GM12878 (cell line): Measurements from ENCODE around the gene SHOC2. TPM values are rescaled to one million over a fixed set of nuclear protein-coding genes. Genes with fewer than 3 reads are reported as not detected.

Source experiments
- ATAC-seq: fragments of 200-7000 bp; cut with Tn5 transposase; 3 replicates; pipeline ENCODE4 v1.9.1; 2020; ENCODE audit warnings: mild to moderate bottlenecking, moderate library complexity
- BruUV-seq: library from RNA; stranded (reverse); fragments of 400-500 nt; replicated peaks from 2 replicates; lab custom pipeline; 2021; lab: Mats Ljungman, UMichigan
- CTCF ChIA-PET: fragments of 300-600 bp; sonication (Branson Sonifier 250); formaldehyde crosslinking; extraction: SDS; loops from one replicate; lab custom pipeline; 2021; ENCODE audit warnings: inconsistent platforms; lab: Yijun Ruan, JAX
- POLR2A ChIA-PET: fragments of 350-600 bp; formaldehyde crosslinking; extraction: SDS; loops from one replicate; lab custom pipeline; 2021; ENCODE audit warnings: inconsistent platforms; lab: Charles Lee
- RAD21 ChIA-PET: fragments of 300-600 bp; sonication (Branson Sonifier 250); formaldehyde crosslinking; loops from one replicate; lab custom pipeline; 2023; ENCODE audit warnings: antibody characterized with exemption; ENCODE audit not compliant: unreplicated experiment; lab: Charles Lee
- SMC1A ChIA-PET: fragments of 300-600 bp; sonication (Branson Sonifier 250); formaldehyde crosslinking; loops from one replicate; lab custom pipeline; 2023; ENCODE audit not compliant: unreplicated experiment, uncharacterized antibody; lab: Charles Lee
- DNase-seq: peaks from one replicate; pipeline ENCODE4 v3.0.0-alpha.2; 2011; ENCODE audit warnings: low read depth, low spot score
- FAIRE-seq: peaks from 3 replicates; lab custom pipeline; 2011; peaks lifted over from hg19 to GRCh38; lab: Jason Lieb, UNC
- H2AFZ ChIP-seq: 2 replicates; pipeline ENCODE4 v1.6.0; 2011; ENCODE audit warnings: low read depth, low read length, control low read depth; ENCODE audit not compliant: control insufficient read depth
- H3K27ac ChIP-seq: 2 replicates; pipeline ENCODE4 v1.5.1; 2011; ENCODE audit warnings: control low read depth; ENCODE audit not compliant: control insufficient read depth, insufficient read depth
- H3K27me3 ChIP-seq, 2 experiments: replicated peaks in 1 of 2; 2 replicates each; pipeline versions ENCODE4 v1.6.0 to v1.6.1; 2011; ENCODE audit warnings: low read length in 1 of 2; ENCODE audit not compliant: control insufficient read depth in 2 of 2, insufficient read depth in 2 of 2
- H3K36me3 ChIP-seq, 2 experiments: 2 replicates each; pipeline ENCODE4 v1.5.1; 2011; ENCODE audit warnings: low read length in 1 of 2; ENCODE audit not compliant: control insufficient read depth in 2 of 2, insufficient read depth in 2 of 2
- H3K4me1 ChIP-seq: 2 replicates; pipeline ENCODE4 v1.6.1; 2011; ENCODE audit warnings: mild to moderate bottlenecking, low read length, moderate library complexity, mixed read lengths; ENCODE audit not compliant: control insufficient read depth, insufficient read depth
- H3K4me2 ChIP-seq: 2 replicates; pipeline ENCODE4 v1.6.0; 2011; ENCODE audit warnings: control low read depth; ENCODE audit not compliant: control insufficient read depth, insufficient read depth
- H3K4me3 ChIP-seq: fragments of 200-600 bp; sonication (generic); 2 replicates; pipeline ENCODE4 v1.5.1; 2016
- H3K79me2 ChIP-seq: 2 replicates; pipeline ENCODE4 v1.6.0; 2011; ENCODE audit warnings: low read length; ENCODE audit not compliant: control insufficient read depth, insufficient read depth
- H3K9ac ChIP-seq: 2 replicates; pipeline ENCODE4 v1.8.0; 2011; ENCODE audit warnings: low read length, control low read depth, mixed read lengths; ENCODE audit not compliant: control insufficient read depth, insufficient read depth
- H3K9me3 ChIP-seq: replicated peaks from 3 replicates; pipeline ENCODE4 v1.5.1; 2011; ENCODE audit warnings: mild to moderate bottlenecking, low read length; ENCODE audit not compliant: control insufficient read depth, insufficient read depth
- H4K20me1 ChIP-seq: 2 replicates; pipeline ENCODE4 v1.6.0; 2011; ENCODE audit not compliant: control insufficient read depth, insufficient read depth
- BACH1 ChIP-seq: fragments of 450-650 bp; IDR thresholded peaks from 2 replicates; pipeline ENCODE4 v1.6.1; 2017; ENCODE audit warnings: mild to moderate bottlenecking, borderline replicate concordance
- EZH2 ChIP-seq: IDR thresholded peaks from 2 replicates; pipeline ENCODE4 v1.6.1; 2012; ENCODE audit warnings: low read depth, mild to moderate bottlenecking, control low read depth, inconsistent platforms, low read length, borderline replicate concordance; ENCODE audit not compliant: control insufficient read depth
- HDGF ChIP-seq: fragments of 450-650 bp; IDR thresholded peaks from 2 replicates; pipeline ENCODE4 v1.6.1; 2016; ENCODE audit warnings: antibody characterized with exemption
- MXI1 ChIP-seq: fragments of 150-350 bp; IDR thresholded peaks from 2 replicates; pipeline ENCODE4 v1.6.1; 2011; ENCODE audit warnings: low read depth, mild to moderate bottlenecking, inconsistent platforms, low read length, improper control_type of control experiment
- NFXL1 ChIP-seq: fragments of 450-650 bp; IDR thresholded peaks from 2 replicates; pipeline ENCODE4 v1.6.1; 2017; ENCODE audit warnings: antibody characterized with exemption, mild to moderate bottlenecking, borderline replicate concordance
- POU2F2 ChIP-seq: IDR thresholded peaks from 3 replicates; pipeline ENCODE4 v1.6.1; 2011; ENCODE audit warnings: low read depth, mild to moderate bottlenecking, low read length, borderline replicate concordance
- SREBF2 ChIP-seq: IDR thresholded peaks from 2 replicates; pipeline ENCODE4 v1.6.1; 2012; ENCODE audit warnings: mild to moderate bottlenecking, low read length
- TARDBP ChIP-seq: IDR thresholded peaks from 2 replicates; pipeline ENCODE4 v1.6.1; 2016; ENCODE audit warnings: borderline replicate concordance
- ZNF622 ChIP-seq: fragments of 450-650 bp; IDR thresholded peaks from 2 replicates; pipeline ENCODE4 v1.6.1; 2017; ENCODE audit warnings: mild to moderate bottlenecking, inconsistent platforms
- whole genome bisulfite sequencing: methylation state at CpG from one replicate; pipeline ENCODE4 v1.1.6; 2016; ENCODE audit warnings: low lambda C conversion rate; ENCODE audit not compliant: insufficient replicate concordance, insufficient coverage; ENCODE audit errors: missing lambda C conversion rate; 5-methylcytosine and 5-hydroxymethylcytosine counted together
- in situ Hi-C: fragments of 300-500 bp; cut with MboI; formaldehyde crosslinking; loops from 9 replicates; pipeline ENCODE4 v1.14.3; 2018; ENCODE audit warnings: mixed read lengths
- intact Hi-C: fragments of 100-400 bp; cut with micrococcal nuclease; formaldehyde crosslinking; loops from one replicate; pipeline ENCODE4 v1.14.2; 2022; ENCODE audit not compliant: unreplicated experiment
- polyA plus RNA-seq, 11 experiments: library from polyadenylated mRNA; depleted of rRNA in 4 of 11; unstranded in 6 of 11; stranded (reverse) in 5 of 11; fragments of >200 nt; fragmentation: Nextera tagmentation in 4 of 11; fragmentation: Illumina TruSeq in 1 of 11; extraction: Ambion mirVana in 4 of 11; extraction: Trizol in 1 of 11; gene quantifications; 1 replicate in 1 of 11; 2 replicates in 10 of 11; pipeline versions ENCODE4 v1.2.1 to v1.2.3, GENCODE V29; 2011 to 2016; ENCODE audit warnings: inconsistent platforms in 2 of 11, missing spikeins in 2 of 11, low read depth in 1 of 11
- total RNA-seq, 4 experiments: library from RNA; depleted of rRNA in 3 of 4; stranded (reverse); fragments of >200 nt in 3 of 4; fragmentation: Illumina TruSeq in 1 of 4; extraction: Trizol in 1 of 4; gene quantifications; 2 replicates each; pipeline versions ENCODE4 v1.2.1 to v1.2.3, GENCODE V29; 2013 to 2021
- TF ChIP-seq, protein P1 (sequence below): IDR thresholded peaks from 2 replicates; pipeline ENCODE4 v1.6.1; 2011; ENCODE audit warnings: borderline replicate concordance, low read depth, mild to moderate bottlenecking, moderate library complexity, low read length; ENCODE audit not compliant: insufficient read depth, poor library complexity, severe bottlenecking
- TF ChIP-seq, protein P2 (sequence below): fragments of 450-650 bp; IDR thresholded peaks from 2 replicates; pipeline ENCODE4 v1.6.1; 2016; ENCODE audit warnings: mild to moderate bottlenecking
- TF ChIP-seq, protein P3 (sequence below): fragments of 150-350 bp; IDR thresholded peaks from 2 replicates; pipeline ENCODE4 v1.6.1; 2014; ENCODE audit warnings: mild to moderate bottlenecking, low read depth, low read length

The SHOC2 gene
- total and polyA plus RNA-seq, 10 of the 15 experiments (the other 5 are each of a cell fraction or from before 2014, with no cell fraction given) = 24.8 to 65.3 (median 42.6) TPM

DNA sequence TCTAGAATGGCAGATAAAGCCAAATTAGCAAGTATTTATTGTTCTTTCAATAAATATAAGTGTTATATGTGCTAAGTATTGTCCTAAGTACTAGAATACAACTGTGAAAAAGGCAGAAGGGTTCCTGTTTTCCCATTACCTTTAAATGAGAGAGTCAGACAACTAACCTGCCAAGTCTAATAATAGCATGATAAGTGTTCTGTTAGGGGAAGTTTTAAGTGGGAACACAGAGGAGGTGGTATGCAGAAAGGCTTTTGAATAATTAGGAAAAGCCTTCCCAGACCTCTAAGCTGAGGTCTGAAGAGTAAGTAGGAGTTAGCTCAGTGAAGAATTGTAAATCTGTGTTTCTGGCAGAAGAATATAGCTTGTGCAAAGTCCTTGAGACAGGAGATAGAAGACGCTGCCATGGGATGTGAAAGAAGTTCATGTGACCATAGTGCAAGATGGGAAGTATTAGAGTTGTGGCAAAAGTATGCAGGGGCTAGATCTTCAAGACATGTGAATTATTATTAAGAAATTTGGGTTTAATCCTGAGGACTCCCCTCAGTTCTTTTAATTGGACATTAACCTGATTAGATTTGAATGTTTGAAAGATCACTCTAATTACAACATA, 12.5 kb downstream of the SHOC2 start (continued):
- TF ChIP-seq BACH1 (no peak), EZH2 (no peak), SREBF2 (no peak), ZNF622 (no peak), POU2F2 (no peak)
- TF ChIP-seq, protein P1, sequence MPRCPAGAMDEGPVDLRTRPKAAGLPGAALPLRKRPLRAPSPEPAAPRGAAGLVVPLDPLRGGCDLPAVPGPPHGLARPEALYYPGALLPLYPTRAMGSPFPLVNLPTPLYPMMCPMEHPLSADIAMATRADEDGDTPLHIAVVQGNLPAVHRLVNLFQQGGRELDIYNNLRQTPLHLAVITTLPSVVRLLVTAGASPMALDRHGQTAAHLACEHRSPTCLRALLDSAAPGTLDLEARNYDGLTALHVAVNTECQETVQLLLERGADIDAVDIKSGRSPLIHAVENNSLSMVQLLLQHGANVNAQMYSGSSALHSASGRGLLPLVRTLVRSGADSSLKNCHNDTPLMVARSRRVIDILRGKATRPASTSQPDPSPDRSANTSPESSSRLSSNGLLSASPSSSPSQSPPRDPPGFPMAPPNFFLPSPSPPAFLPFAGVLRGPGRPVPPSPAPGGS = no peak

DNA sequence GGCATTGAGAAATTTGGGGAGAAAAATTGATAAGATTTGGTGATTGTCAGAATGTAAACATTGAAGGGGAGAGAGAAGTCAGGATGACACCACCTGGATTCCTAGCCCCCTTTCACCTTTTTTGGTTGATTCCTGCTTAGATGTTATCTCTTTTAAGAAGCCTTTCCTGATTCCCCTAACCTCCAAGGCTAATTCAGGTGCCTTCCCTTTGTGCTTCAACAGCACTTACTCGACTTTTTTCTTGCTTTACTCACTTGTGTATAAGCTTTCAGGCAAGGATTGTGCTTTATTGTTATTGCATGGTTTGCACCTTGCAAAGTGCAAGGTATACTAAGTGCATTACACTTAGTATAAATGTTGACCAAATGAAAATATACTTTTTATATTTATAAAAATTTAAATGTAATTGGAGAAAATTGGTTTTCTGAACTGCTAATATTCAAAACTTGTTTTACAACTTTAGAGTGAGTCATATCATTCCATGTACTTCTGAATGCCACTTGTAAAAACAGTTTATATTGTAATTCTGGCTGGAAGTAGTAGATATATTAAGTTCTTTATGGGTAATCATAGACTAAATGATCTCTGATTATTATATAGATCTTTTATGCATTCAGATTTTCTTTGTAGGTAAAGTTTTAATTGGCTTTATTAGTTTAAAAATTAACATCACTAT, 13.2 kb downstream of the SHOC2 start:
- no peak overlapping the region for H3K27ac ChIP-seq
- RAD21 ChIA-PET = interaction anchor here (1.0 to 1.8 kb wide), 2 partner anchors 13 to 14 kb away, joined by 3 to 7 read pairs; partner anchors contain the start of genes BBIP1 and SHOC2
- H3K9me3 ChIP-seq = peaks cover 4% of the 10 kb centered on the region; the same call in 2 of the 3 replicates
- intact Hi-C loops (no loop called here), in situ Hi-C loops (no loop called here)
- SMC1A ChIA-PET = interaction anchor here (0.8 to 1.2 kb wide), 4 partner anchors 8 to 36 kb away, joined by 3 read pairs; no protein-coding TSS in a partner anchor
- DNase-seq = no peak
- no peaks in the 10 kb centered on the region for H3K27me3 ChIP-seq
- H3K79me2 ChIP-seq = peaks cover 98% of the 10 kb centered on the region
- H3K4me1 ChIP-seq = peaks cover 10% of the 10 kb centered on the region
- ATAC-seq = peak; percentile 6; the same call in 1 of the 3 replicates
- no peak overlapping the region for H2AFZ ChIP-seq
- POLR2A ChIA-PET = interaction anchor here (0.6 to 1.6 kb wide), 4 partner anchors 14 to 119 kb away, joined by 3 to 5 read pairs (median 4); no protein-coding TSS in a partner anchor
- no peaks in the 10 kb centered on the region; a peak in 1 of 4 replicates for H3K36me3 ChIP-seq
- H3K4me2 ChIP-seq = no peak overlapping the region
- no peaks in the 10 kb centered on the region for H4K20me1 ChIP-seq
- WGBS = 7% methylated on average over 1 of the region's 1 CpG
- no peak overlapping the region for H3K9ac ChIP-seq
- CTCF ChIA-PET = interaction anchor here (0.6 kb wide), 1 partner anchor 187 kb away, joined by 3 read pairs; no protein-coding TSS in a partner anchor
- FAIRE-seq = no peak
- BruUV-seq = no TSS peak
- H3K4me3 ChIP-seq = no peak overlapping the region
- no peak for TF ChIP-seq TARDBP
- TF ChIP-seq, protein P2, sequence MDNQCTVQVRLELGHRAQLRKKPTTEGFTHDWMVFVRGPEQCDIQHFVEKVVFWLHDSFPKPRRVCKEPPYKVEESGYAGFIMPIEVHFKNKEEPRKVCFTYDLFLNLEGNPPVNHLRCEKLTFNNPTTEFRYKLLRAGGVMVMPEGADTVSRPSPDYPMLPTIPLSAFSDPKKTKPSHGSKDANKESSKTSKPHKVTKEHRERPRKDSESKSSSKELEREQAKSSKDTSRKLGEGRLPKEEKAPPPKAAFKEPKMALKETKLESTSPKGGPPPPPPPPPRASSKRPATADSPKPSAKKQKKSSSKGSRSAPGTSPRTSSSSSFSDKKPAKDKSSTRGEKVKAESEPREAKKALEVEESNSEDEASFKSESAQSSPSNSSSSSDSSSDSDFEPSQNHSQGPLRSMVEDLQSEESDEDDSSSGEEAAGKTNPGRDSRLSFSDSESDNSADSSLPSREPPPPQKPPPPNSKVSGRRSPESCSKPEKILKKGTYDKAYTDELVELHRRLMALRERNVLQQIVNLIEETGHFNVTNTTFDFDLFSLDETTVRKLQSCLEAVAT = no peak
- no peak for TF ChIP-seq NFXL1
- TF ChIP-seq HDGF = no peak
- TF ChIP-seq, protein P3, sequence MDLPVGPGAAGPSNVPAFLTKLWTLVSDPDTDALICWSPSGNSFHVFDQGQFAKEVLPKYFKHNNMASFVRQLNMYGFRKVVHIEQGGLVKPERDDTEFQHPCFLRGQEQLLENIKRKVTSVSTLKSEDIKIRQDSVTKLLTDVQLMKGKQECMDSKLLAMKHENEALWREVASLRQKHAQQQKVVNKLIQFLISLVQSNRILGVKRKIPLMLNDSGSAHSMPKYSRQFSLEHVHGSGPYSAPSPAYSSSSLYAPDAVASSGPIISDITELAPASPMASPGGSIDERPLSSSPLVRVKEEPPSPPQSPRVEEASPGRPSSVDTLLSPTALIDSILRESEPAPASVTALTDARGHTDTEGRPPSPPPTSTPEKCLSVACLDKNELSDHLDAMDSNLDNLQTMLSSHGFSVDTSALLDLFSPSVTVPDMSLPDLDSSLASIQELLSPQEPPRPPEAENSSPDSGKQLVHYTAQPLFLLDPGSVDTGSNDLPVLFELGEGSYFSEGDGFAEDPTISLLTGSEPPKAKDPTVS = no peak
- TF ChIP-seq MXI1 = no peak
- TF ChIP-seq SREBF2 = no peak
